Neural progenitor cell (in vitro differentiated cells): Measurements from ENCODE around the gene RAMACL. TPM values are rescaled to one million over a fixed set of nuclear protein-coding genes. Genes with fewer than 3 reads are reported as not detected.
A peak's percentile ranks its signal among the peaks of the same experiment; 100 is the strongest.
"Not testable (repeated sequence)": the region's sequence is repeated elsewhere in the genome, so short reads cannot be mapped to it uniquely, and the experiment has no call there.

ENCODE experiments used
- DNase-seq: peaks from one replicate; pipeline ENCODE4 v3.0.0-alpha.2; 2016; ENCODE audit warnings: low spot score
- H2AFZ ChIP-seq: fragments of 200-600 bp; sonication (generic); replicated peaks from 2 replicates; pipeline ENCODE4 v1.6.1; 2016; ENCODE audit warnings: antibody characterized with exemption
- H3F3A ChIP-seq: fragments of 200-600 bp; sonication (generic); 2 replicates; pipeline ENCODE4 v1.6.1; 2016; ENCODE audit warnings: antibody characterized with exemption, low read depth
- H3K27ac ChIP-seq: fragments of 200-600 bp; sonication (generic); 2 replicates; pipeline ENCODE4 v1.5.1; 2016; ENCODE audit warnings: mild to moderate bottlenecking
- H3K27me3 ChIP-seq: fragments of 200-600 bp; sonication (generic); 2 replicates; pipeline ENCODE4 v1.6.1; 2016; ENCODE audit warnings: mild to moderate bottlenecking, moderate library complexity
- H3K36me3 ChIP-seq: fragments of 200-600 bp; sonication (generic); 2 replicates; pipeline ENCODE4 v1.5.1; 2016
- H3K4me1 ChIP-seq: fragments of 200-600 bp; sonication (generic); 2 replicates; pipeline ENCODE4 v1.6.1; 2016; ENCODE audit warnings: mixed run types
- H3K4me2 ChIP-seq: fragments of 200-600 bp; sonication (generic); 2 replicates; pipeline ENCODE4 v1.6.1; 2016
- H3K4me3 ChIP-seq: fragments of 200-600 bp; sonication (generic); 2 replicates; pipeline ENCODE4 v1.5.1; 2016
- H3K79me2 ChIP-seq: fragments of 200-600 bp; sonication (generic); 2 replicates; pipeline ENCODE4 v1.6.1; 2016; ENCODE audit warnings: low read depth
- H3K9ac ChIP-seq: fragments of 200-600 bp; sonication (generic); 2 replicates; pipeline ENCODE4 v1.6.1; 2016
- H3K9me3 ChIP-seq: fragments of 200-600 bp; sonication (generic); 2 replicates; pipeline ENCODE4 v1.5.1; 2016; ENCODE audit warnings: low read depth
- H4K20me1 ChIP-seq: fragments of 200-600 bp; sonication (generic); 2 replicates; pipeline ENCODE4 v1.6.1; 2016; ENCODE audit warnings: low read depth
- H3K27ac Mint-ChIP-seq: 3 replicates; pipeline ENCODE4 v1.8.0; 2021; ENCODE audit warnings: mixed read lengths
- H3K27me3 Mint-ChIP-seq: 2 replicates; pipeline ENCODE4 v1.8.0; 2022; ENCODE audit warnings: low read depth, mild to moderate bottlenecking, inconsistent platforms, moderate library complexity, mixed read lengths; ENCODE audit not compliant: insufficient read depth
- H3K36me3 Mint-ChIP-seq: 3 replicates; pipeline ENCODE4 v1.8.0; 2021; ENCODE audit warnings: mixed read lengths
- H3K4me1 Mint-ChIP-seq: 3 replicates; pipeline ENCODE4 v1.8.0; 2021; ENCODE audit warnings: mixed read lengths
- H3K4me3 Mint-ChIP-seq: 3 replicates; pipeline ENCODE4 v1.8.0; 2021; ENCODE audit warnings: mild to moderate bottlenecking, moderate library complexity, mixed read lengths
- H3K9me3 Mint-ChIP-seq: 3 replicates; pipeline ENCODE4 v1.8.0; 2020; ENCODE audit warnings: mixed read lengths
- EZH2 ChIP-seq: fragments of 200-600 bp; sonication (generic); IDR thresholded peaks from 2 replicates; pipeline ENCODE4 v1.6.1; 2017; ENCODE audit warnings: antibody characterized with exemption, mild to moderate bottlenecking, moderate library complexity
- EZH2phosphoT487 ChIP-seq: fragments of 200-600 bp; sonication (generic); IDR thresholded peaks from 2 replicates; pipeline ENCODE4 v1.6.1; 2017; ENCODE audit warnings: antibody characterized with exemption
- total RNA-seq: library from RNA; depleted of rRNA; stranded (reverse); fragments of >200 nt; gene quantifications from 2 replicates; pipeline ENCODE4 v1.2.3, GENCODE V29; 2015; ENCODE audit warnings: low replicate concordance
- TF ChIP-seq, protein P1 (sequence below): fragments of 200-600 bp; sonication (generic); IDR thresholded peaks from 2 replicates; pipeline ENCODE4 v1.5.1; 2017; ENCODE audit warnings: antibody characterized with exemption, mild to moderate bottlenecking

RAMACL gene
- total RNA-seq, 1 donor from 2014 or later = 0.19 TPM

DNA sequence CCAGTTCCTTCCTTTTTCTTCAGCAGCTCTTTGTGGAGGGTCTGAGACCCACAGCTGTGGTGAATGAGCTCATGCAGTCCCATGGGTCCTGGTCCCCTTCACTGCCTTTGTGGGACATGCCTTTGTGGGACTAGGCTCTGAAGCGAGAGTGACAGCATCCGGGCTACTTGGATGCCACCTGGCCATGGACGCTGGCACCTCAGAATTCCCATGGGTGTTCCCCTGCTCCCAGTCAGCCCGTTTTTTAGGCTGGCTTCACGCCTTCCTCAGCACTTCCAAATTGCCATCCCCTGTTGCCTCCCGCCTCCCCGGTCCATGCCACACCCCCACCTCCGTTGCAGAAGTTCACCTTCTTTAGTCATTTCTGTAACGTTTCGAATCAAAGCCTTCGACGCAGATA is 45.1 kb downstream of the RAMACL start:
- Histone ChIP-seq H3K27me3 (no peaks in the 10 kb centered on the region), H3K9me3 (no peaks in the 10 kb centered on the region), H4K20me1 (no peaks in the 10 kb centered on the region), H3K9ac (no peak overlapping the region), H3K4me2 (no peak overlapping the region), H3K36me3 (no peaks in the 10 kb centered on the region), H3K4me3 (no peak overlapping the region), H3K79me2 (no peaks in the 10 kb centered on the region), H3K27ac (no peak overlapping the region), H3K4me1 (no peaks in the 10 kb centered on the region), H3F3A (no peaks in the 10 kb centered on the region), H2AFZ (no peak overlapping the region)
- H3K27me3 Mint-ChIP-seq = no peaks in the 10 kb centered on the region
- peaks cover 10% of the 10 kb centered on the region for H3K36me3 Mint-ChIP-seq
- DNase-seq = no peak
- peak overlapping the region; percentile 11 for H3K27ac Mint-ChIP-seq
- TF ChIP-seq EZH2 = no peak
- TF ChIP-seq, protein P1, sequence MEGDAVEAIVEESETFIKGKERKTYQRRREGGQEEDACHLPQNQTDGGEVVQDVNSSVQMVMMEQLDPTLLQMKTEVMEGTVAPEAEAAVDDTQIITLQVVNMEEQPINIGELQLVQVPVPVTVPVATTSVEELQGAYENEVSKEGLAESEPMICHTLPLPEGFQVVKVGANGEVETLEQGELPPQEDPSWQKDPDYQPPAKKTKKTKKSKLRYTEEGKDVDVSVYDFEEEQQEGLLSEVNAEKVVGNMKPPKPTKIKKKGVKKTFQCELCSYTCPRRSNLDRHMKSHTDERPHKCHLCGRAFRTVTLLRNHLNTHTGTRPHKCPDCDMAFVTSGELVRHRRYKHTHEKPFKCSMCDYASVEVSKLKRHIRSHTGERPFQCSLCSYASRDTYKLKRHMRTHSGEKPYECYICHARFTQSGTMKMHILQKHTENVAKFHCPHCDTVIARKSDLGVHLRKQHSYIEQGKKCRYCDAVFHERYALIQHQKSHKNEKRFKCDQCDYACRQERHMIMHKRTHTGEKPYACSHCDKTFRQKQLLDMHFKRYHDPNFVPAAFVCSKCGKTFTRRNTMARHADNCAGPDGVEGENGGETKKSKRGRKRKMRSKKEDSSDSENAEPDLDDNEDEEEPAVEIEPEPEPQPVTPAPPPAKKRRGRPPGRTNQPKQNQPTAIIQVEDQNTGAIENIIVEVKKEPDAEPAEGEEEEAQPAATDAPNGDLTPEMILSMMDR = no peak
- TF ChIP-seq EZH2phosphoT487 = no peak
- H3K9me3 Mint-ChIP-seq = no peaks in the 10 kb centered on the region
- H3K4me3 Mint-ChIP-seq = no peak overlapping the region
- peaks cover 23% of the 10 kb centered on the region for H3K4me1 Mint-ChIP-seq

DNA sequence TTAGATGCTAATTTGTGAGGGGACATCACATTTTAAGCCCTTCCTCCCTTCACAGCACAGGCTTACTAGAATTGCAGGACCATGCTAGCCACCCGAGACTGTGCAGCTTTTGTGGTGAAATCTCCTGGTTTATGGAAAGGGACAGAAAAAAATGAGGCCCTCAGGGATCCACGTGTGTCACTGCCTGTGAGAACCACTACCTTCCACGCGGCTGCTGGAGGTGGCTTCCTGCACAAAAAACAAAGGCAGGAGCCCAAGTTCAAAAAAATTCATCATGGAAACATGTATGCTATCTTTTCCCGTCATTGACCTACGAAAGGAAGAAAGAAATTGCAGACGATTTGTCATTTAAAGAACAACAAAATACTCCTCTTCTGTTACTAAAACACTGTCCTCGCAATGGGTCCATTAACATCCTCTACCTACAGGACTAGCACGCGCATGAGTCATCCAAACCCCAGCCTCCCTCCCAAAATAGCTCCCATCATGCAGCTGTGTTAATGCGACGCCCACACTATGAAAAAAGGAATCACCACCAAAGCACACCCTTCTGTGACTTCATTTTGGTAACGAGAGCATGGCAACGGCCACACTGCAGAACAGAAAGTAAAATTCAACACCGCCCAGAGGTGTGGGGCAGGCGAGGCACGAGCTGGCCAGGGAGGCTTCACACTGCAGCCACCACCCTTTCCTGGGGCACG is 45.7 kb downstream of the RAMACL start:
- Histone ChIP-seq H3K9me3 (no peaks in the 10 kb centered on the region), H4K20me1 (no peaks in the 10 kb centered on the region), H3K36me3 (no peaks in the 10 kb centered on the region), H3F3A (no peaks in the 10 kb centered on the region), H3K9ac (no peak overlapping the region), H3K27me3 (no peaks in the 10 kb centered on the region), H2AFZ (no peak overlapping the region), H3K4me1 (no peaks in the 10 kb centered on the region), H3K27ac (no peak overlapping the region), H3K4me2 (no peak overlapping the region), H3K4me3 (no peak overlapping the region), H3K79me2 (no peaks in the 10 kb centered on the region)
- DNase-seq = no peak
- Mint-ChIP-seq H3K27ac (peak overlapping the region; percentile 85), H3K36me3 (peaks cover 10% of the 10 kb centered on the region), H3K27me3 (no peaks in the 10 kb centered on the region), H3K4me3 (no peak overlapping the region), H3K4me1 (peaks cover 23% of the 10 kb centered on the region), H3K9me3 (no peaks in the 10 kb centered on the region)
- TF ChIP-seq, protein P1 = no peak
- TF ChIP-seq EZH2 (no peak), EZH2phosphoT487 (no peak)

DNA sequence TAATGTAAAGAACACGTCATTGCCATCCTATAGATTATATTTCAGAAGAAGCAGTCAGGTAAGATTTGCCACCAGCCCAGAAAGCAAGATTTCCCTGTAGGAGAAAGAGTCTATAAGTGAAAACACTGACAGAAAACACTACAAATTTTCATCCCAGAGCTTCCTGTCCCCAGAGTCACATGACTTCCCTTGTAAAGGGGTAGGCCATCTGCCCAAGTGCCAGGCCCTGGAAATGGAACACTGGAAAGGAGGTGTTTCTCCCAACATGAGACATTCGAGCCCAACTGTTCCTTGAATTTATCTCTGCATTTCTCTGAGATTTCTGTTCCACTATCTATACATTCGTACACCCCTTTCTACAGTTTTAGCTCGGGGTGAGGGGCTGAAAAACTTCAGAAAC is 46.9 kb downstream of the RAMACL start:
- H3K9me3 ChIP-seq = no peaks in the 10 kb centered on the region
- H3K27ac ChIP-seq = no peak overlapping the region
- Mint-ChIP-seq H3K27me3 (peaks cover 2% of the 10 kb centered on the region), H3K9me3 (no peaks in the 10 kb centered on the region), H3K36me3 (peaks cover 10% of the 10 kb centered on the region), H3K4me3 (no peak overlapping the region), H3K27ac (no peak overlapping the region), H3K4me1 (peaks cover 23% of the 10 kb centered on the region)
- no peak overlapping the region for H3K4me2 ChIP-seq
- H3F3A ChIP-seq = no peaks in the 10 kb centered on the region
- H3K9ac ChIP-seq = no peak overlapping the region
- no peak overlapping the region for H2AFZ ChIP-seq
- no peaks in the 10 kb centered on the region for H3K79me2 ChIP-seq
- no peak for DNase-seq
- H3K4me1 ChIP-seq = no peaks in the 10 kb centered on the region
- no peaks in the 10 kb centered on the region for H3K36me3 ChIP-seq
- no peaks in the 10 kb centered on the region for H3K27me3 ChIP-seq
- TF ChIP-seq EZH2phosphoT487 = no peak
- TF ChIP-seq EZH2 = no peak
- TF ChIP-seq, protein P1 = no peak
- H4K20me1 ChIP-seq = no peaks in the 10 kb centered on the region
- no peak overlapping the region for H3K4me3 ChIP-seq

DNA sequence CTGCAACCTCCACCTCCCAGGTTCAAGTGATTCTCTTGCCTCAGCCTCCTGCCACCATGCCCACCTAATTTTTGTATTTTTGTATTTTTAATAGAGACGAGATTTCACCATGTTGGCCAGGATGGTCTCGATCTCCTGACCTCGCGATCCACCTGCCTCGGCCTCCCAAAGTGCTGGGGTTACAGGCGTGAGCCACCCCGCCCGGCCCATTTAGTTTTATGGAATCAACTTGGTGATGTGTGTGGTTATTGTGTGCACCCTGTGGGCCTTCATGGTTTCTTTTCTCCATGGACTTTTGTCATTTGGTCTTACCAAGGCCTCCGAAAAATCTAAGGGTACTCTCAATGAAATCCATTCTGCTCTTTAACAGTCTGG is 47.5 kb downstream of the RAMACL start:
- not testable (repeated sequence) for H3F3A ChIP-seq, H3K27me3 ChIP-seq, H3K27ac ChIP-seq, H3K36me3 ChIP-seq, H3K9ac ChIP-seq, H3K4me3 ChIP-seq, H3K4me2 ChIP-seq, H3K27me3 Mint-ChIP-seq, H3K9me3 ChIP-seq, H3K4me3 Mint-ChIP-seq, H3K36me3 Mint-ChIP-seq, H3K9me3 Mint-ChIP-seq, H3K27ac Mint-ChIP-seq, H4K20me1 ChIP-seq, DNase-seq, H3K79me2 ChIP-seq, H2AFZ ChIP-seq, H3K4me1 ChIP-seq
- peaks cover 23% of the 10 kb centered on the region for H3K4me1 Mint-ChIP-seq
